Fibroblast of lung (primary cell): Measurements from ENCODE around the gene GPR55.

Source experiments
- EZH2 ChIP-seq: IDR thresholded peaks from 2 replicates; pipeline ENCODE4 v1.5.1; 2012; ENCODE audit warnings: low read length, control low read depth, mild to moderate bottlenecking; ENCODE audit errors: missing control alignments
- TF ChIP-seq, protein P1 (sequence below), 2 donors: IDR thresholded peaks in 1 of 2; conservative IDR thresholded peaks in 1 of 2; 1 replicate in 1 of 2; 2 replicates in 1 of 2; pipeline ENCODE4 v1.5.1; 2011 to 2012; ENCODE audit warnings: low read length in 2 of 2, control low read depth in 1 of 2, inconsistent platforms in 1 of 2, low read depth in 1 of 2, mild to moderate bottlenecking in 1 of 2

DNA sequence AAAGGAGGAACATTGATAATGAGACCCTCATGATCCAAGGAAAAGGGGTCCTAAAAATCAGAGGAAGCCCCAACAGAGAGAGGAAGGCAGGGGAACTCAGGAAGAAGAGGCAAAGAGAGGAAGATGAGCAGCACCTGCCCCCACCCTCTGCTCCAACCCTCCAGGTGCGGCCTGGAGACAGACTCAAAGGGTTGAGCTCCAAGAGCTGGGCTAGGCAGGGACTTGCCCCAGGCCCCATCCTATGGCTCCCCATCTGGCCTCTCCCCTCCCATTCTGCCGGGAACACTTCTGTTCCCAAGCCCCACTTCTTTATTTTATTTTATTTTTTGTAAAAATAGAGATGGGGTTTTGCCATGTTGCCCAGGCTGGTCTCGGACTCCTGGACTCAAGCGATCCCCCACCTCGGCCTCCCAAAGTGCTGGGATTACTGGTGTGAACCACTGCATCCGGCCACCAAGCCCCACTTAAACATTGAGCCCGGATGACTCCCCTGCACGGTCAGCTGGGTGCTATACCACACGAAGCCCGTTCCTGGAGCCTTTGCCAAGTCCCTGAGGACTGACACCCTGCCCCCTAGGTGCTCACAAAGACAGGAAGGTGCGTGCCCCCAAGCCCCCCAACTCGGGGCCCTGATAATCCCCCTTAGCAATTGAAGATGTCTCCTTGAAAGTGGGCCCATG, 3.8 kb upstream of the GPR55 start:
- TF ChIP-seq, protein P1, sequence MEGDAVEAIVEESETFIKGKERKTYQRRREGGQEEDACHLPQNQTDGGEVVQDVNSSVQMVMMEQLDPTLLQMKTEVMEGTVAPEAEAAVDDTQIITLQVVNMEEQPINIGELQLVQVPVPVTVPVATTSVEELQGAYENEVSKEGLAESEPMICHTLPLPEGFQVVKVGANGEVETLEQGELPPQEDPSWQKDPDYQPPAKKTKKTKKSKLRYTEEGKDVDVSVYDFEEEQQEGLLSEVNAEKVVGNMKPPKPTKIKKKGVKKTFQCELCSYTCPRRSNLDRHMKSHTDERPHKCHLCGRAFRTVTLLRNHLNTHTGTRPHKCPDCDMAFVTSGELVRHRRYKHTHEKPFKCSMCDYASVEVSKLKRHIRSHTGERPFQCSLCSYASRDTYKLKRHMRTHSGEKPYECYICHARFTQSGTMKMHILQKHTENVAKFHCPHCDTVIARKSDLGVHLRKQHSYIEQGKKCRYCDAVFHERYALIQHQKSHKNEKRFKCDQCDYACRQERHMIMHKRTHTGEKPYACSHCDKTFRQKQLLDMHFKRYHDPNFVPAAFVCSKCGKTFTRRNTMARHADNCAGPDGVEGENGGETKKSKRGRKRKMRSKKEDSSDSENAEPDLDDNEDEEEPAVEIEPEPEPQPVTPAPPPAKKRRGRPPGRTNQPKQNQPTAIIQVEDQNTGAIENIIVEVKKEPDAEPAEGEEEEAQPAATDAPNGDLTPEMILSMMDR (conservative IDR thresholded peaks at IDR 0.05 in 1 of 2, IDR thresholded peaks at IDR 0.05 in 1 of 2; ENCODE audit: low read depth in 1 of 2, low read length in 2 of 2), result no peak
- TF ChIP-seq EZH2, result no peak
